Measurements from ENCODE around the gene CLPTM1L.
"Not testable (repeated sequence)": the region's sequence is repeated elsewhere in the genome, so short reads cannot be mapped to it uniquely, and the experiment has no call there.

The CLPTM1L gene

DNA sequence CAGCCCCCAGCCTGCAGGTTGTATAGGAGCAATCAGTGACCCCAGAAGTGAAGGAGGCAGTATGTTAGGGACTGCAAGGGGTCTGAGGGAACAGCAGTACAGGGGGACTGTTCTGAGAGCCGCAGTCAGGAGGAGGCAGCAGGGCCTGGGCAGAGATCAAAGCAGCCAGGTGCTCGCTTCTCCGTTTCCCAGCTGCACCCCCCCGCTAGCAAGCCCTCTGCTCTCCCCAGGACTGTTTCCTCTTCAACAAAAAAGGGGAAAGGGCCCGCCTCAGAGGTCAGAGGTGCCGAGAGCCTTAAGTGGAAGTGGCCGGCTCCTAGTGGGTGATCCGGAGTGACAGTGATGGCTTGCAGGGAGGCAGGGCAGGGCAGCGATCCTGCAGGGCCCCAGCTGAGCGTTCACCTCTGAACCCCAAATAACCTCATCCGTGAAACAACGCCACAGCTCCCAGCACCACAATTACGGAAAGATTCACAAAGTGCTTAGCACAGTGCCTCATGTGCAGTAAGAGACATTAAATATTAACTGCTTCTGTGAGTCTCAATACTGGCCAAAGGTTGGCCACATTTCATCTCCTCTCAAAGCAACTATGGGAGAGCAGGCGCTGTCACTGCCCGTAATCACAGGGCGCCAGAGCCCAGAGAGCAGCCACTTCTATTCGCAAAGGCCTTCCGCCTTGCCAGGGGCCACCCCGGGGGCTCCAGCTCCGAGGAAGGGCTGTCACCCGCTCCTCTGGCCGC, 8.0 kb downstream of the CLPTM1L start:
- Histone ChIP-seq H3K36me3 (peaks cover 79% of the 10 kb centered on the region), H3K4me3 (ENCODE audit: low read depth, low read length) (no peak overlapping the region), H3K4me1 (no peaks in the 10 kb centered on the region), H3K9me3 (no peaks in the 10 kb centered on the region), H3K27me3 (no peaks in the 10 kb centered on the region)
- TF ChIP-seq, protein P1, sequence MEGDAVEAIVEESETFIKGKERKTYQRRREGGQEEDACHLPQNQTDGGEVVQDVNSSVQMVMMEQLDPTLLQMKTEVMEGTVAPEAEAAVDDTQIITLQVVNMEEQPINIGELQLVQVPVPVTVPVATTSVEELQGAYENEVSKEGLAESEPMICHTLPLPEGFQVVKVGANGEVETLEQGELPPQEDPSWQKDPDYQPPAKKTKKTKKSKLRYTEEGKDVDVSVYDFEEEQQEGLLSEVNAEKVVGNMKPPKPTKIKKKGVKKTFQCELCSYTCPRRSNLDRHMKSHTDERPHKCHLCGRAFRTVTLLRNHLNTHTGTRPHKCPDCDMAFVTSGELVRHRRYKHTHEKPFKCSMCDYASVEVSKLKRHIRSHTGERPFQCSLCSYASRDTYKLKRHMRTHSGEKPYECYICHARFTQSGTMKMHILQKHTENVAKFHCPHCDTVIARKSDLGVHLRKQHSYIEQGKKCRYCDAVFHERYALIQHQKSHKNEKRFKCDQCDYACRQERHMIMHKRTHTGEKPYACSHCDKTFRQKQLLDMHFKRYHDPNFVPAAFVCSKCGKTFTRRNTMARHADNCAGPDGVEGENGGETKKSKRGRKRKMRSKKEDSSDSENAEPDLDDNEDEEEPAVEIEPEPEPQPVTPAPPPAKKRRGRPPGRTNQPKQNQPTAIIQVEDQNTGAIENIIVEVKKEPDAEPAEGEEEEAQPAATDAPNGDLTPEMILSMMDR (IDR thresholded peaks at IDR 0.05; ENCODE audit: low read depth, low read length) = no peak
- no peak for DNase-seq

DNA sequence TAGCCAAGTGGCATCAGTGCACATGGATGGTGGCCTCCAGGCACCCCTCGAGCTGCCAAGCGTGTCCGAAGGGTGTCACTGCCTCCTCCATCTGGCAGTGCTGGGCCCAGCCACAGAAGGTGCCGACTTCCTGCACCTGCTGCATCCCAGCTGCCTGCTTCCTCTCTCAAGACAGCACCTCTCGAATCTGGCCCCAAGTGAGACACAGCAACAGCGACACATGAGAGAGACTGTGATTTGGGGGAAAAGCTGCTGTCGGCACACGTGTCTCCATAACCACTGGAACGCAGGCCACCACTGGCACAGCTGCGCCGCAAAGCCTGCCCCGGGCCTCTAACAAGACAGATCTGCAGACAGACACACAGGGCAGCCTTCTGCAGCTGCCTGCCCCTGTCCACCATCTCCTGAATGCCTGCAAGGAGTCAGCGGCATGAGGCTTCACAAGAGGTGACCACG, 8.8 kb downstream of the CLPTM1L start:
- H3K4me3 ChIP-seq (ENCODE audit: low read depth, low read length) = no peak overlapping the region
- TF ChIP-seq, protein P1 (IDR thresholded peaks at IDR 0.05; ENCODE audit: low read depth, low read length) = no peak
- no peaks in the 10 kb centered on the region for H3K27me3 ChIP-seq
- DNase-seq = no peak
- no peaks in the 10 kb centered on the region for H3K4me1 ChIP-seq
- H3K36me3 ChIP-seq = peaks cover 77% of the 10 kb centered on the region
- no peaks in the 10 kb centered on the region for H3K9me3 ChIP-seq

DNA sequence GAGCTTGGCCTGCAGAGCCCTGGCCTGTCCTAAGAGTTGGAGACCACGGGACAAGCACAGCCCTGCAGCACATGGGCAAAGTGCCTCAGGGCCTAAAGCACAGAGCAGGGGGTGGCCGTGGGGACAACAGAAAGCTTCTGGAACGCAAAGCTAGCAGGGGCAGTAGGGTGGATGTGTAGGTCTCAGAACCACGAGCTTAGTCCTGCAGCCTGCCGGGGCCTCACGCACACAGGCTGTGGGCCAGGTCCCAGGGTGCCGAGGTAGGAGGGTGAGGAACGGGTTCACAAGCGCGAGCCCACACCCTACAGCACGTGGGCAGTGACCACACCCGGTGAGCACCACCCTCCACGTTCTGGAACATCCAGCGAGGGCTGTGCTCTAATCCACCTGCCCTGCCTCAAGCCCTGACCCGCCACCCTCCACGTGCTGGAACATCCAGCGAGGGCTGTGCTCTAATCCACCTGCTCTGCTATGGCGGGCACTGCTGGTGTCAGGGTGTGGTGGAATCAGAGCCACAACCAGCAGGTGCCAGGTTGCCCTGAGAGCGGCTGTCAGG, 9.3 kb downstream of the CLPTM1L start:
- no peak for DNase-seq
- Histone ChIP-seq H3K27me3 (no peaks in the 10 kb centered on the region), H3K9me3 (no peaks in the 10 kb centered on the region), H3K4me3 (ENCODE audit: low read depth, low read length) (no peak overlapping the region), H3K4me1 (no peaks in the 10 kb centered on the region), H3K36me3 (peaks cover 77% of the 10 kb centered on the region)
- TF ChIP-seq, protein P1 (IDR thresholded peaks at IDR 0.05; ENCODE audit: low read depth, low read length) = no peak

DNA sequence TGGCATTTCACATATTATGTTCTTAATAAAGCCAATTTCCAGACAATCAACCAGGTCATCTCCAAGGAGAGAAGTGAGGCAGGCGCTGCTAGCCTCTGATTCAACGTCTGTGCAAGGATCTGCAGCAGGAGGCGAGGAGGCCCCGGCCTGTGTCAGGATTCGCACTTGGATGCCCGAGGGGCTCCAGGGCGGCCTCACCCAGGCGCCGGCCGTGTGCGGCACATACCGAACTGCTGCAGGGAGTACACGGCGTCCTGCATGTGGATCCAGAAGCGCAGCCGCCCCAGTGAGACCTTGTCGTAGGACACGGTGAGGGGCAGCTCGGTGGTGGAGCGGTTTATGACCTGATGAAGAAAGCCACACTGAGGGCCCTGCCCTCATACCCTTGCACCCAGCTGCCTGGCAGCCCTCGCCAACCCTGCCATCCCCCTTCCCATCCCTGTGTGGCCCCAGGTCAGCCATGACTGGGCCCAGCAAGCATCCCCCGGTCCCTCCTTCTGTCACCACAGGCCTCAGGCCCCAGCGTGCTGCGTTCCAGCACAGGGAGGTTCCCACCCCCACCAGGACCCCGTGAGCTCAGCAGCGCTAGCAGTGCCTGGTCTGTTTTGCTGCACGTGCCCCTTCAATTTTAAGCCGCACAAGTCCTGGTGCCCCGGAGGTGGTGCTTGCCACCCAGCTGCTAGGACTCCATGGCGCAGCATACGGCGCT, 9.9 kb downstream of the CLPTM1L start:
- Histone ChIP-seq H3K4me1 (no peaks in the 10 kb centered on the region), H3K36me3 (peaks cover 77% of the 10 kb centered on the region)
- TF ChIP-seq, protein P1 (IDR thresholded peaks at IDR 0.05; ENCODE audit: low read depth, low read length) = no peak

DNA sequence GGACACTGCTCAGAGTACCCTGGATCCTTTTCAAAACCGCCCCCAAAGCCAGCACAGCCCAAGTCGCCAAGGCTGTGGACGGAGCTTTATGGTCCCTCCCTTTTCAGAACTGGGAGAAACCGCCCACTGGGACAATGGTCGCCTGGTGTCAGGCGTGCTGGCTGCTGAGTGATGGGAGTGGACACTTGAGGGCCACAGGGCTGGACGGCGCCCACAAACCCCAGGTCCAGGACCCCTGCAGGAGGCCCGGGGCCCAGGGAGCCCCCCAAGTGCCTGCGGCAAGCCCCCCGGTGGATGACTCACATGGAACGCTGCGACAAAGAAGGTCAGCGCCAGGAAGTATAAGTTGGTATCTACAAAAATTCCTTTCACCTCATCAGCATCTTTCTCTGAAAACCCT, 10.9 kb downstream of the CLPTM1L start:
- Histone ChIP-seq H3K4me3 (ENCODE audit: low read depth, low read length) (no peak overlapping the region), H3K4me1 (no peaks in the 10 kb centered on the region), H3K36me3 (peaks cover 76% of the 10 kb centered on the region), H3K9me3 (no peaks in the 10 kb centered on the region), H3K27me3 (no peaks in the 10 kb centered on the region)
- TF ChIP-seq, protein P1 (IDR thresholded peaks at IDR 0.05; ENCODE audit: low read depth, low read length) = no peak
- no peak for DNase-seq

More for the DNA sequence above, 9.9 kb downstream of the CLPTM1L start:
- DNase-seq = no peak
- Histone ChIP-seq H3K27me3 (no peaks in the 10 kb centered on the region), H3K4me3 (ENCODE audit: low read depth, low read length) (no peak overlapping the region), H3K9me3 (no peaks in the 10 kb centered on the region)

DNA sequence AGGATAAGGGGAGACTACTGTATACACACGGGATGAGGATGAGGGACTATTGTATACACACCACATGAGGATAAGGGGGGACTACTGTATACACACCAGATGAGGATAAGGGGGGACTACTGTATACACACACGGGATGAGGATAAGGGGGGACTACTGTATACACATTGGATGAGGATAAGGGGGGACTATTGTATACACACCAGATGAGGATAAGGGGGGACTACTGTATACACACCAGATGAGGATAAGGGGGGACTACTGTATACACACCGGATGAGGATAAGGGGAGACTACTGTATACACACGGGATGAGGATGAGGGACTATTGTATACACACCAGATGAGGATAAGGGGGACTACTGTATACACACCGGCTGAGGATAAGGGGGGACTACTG, 11.6 kb downstream of the CLPTM1L start:
- H3K4me1 ChIP-seq; DNase-seq; H3K4me3 ChIP-seq (ENCODE audit: low read depth, low read length); H3K27me3 ChIP-seq; H3K9me3 ChIP-seq: not testable (repeated sequence)
- peaks cover 70% of the 10 kb centered on the region for H3K36me3 ChIP-seq
